Kidney epithelial cell (primary cell): Measurements from ENCODE around the gene B4GALT1. TPM values are rescaled to one million over a fixed set of nuclear protein-coding genes. Genes with fewer than 3 reads are reported as not detected.

Source experiments
- DNase-seq: peaks from one replicate; pipeline ENCODE4 v3.0.0-alpha.2; 2010; ENCODE audit warnings: low read depth
- H3K27me3 ChIP-seq: 2 replicates; pipeline ENCODE4 v1.6.0; 2011; ENCODE audit warnings: low read length; ENCODE audit not compliant: control insufficient read depth, insufficient read depth
- H3K36me3 ChIP-seq: 2 replicates; pipeline ENCODE4 v1.5.1; 2011; ENCODE audit warnings: low read length; ENCODE audit not compliant: control insufficient read depth, insufficient read depth
- H3K4me3 ChIP-seq: 2 replicates; pipeline ENCODE4 v1.5.1; 2011; ENCODE audit warnings: low read depth, mild to moderate bottlenecking, control low read depth, low read length
- total RNA-seq: library from RNA; depleted of rRNA; stranded (reverse); fragments of >200 nt; gene quantifications from 2 replicates; pipeline ENCODE4 v1.2.3, GENCODE V29; 2015
- TF ChIP-seq, protein P1 (sequence below): IDR thresholded peaks from 2 replicates; pipeline ENCODE4 v1.5.1; 2011; ENCODE audit warnings: mild to moderate bottlenecking, moderate library complexity, low read length, control low read depth, inconsistent platforms; ENCODE audit not compliant: insufficient read depth, poor library complexity, severe bottlenecking

B4GALT1 gene
- total RNA-seq, 1 donor from 2014 or later: 86.1 TPM

DNA sequence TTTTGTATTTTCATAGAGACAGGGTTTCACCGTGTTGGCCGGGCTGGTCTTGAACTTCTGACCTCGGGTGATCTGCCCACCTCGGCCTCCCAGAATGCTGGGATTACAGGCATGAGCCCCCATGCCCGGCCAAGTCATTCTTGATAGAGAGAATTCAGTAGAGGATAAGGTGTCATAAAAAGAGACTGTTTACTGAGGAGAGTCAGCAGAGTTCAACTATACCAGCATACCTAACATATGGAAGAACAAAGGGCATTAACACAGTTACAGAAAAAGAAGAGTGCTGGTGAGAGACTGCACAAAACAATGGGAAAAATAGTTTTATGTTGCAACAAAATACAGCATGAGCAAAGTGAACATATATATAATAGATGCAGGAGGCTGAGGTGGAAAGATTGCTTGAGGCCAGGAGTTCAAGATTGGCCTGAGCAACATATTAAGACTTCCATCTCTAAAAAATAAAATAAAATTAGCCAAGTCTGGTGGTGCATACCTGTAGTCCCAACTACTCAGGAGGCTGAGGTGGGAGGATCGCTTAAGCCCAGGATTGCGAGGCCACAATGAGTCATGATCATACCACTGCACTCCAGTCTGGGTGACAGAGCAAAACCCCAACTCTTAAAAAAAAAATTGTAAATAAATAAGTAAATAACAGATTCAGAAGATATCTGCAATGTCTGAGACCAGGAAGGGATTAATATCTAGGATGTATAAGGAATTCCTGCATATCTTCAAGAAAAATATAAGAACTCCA is 19.5 kb downstream of the B4GALT1 start:
- no peak overlapping the region for H3K4me3 ChIP-seq
- TF ChIP-seq, protein P1, sequence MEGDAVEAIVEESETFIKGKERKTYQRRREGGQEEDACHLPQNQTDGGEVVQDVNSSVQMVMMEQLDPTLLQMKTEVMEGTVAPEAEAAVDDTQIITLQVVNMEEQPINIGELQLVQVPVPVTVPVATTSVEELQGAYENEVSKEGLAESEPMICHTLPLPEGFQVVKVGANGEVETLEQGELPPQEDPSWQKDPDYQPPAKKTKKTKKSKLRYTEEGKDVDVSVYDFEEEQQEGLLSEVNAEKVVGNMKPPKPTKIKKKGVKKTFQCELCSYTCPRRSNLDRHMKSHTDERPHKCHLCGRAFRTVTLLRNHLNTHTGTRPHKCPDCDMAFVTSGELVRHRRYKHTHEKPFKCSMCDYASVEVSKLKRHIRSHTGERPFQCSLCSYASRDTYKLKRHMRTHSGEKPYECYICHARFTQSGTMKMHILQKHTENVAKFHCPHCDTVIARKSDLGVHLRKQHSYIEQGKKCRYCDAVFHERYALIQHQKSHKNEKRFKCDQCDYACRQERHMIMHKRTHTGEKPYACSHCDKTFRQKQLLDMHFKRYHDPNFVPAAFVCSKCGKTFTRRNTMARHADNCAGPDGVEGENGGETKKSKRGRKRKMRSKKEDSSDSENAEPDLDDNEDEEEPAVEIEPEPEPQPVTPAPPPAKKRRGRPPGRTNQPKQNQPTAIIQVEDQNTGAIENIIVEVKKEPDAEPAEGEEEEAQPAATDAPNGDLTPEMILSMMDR: no peak
- H3K27me3 ChIP-seq: no peaks in the 10 kb centered on the region
- DNase-seq: no peak
- H3K36me3 ChIP-seq: no peaks in the 10 kb centered on the region

GRCh38 chr9:33146298-33146697 is 20.8 kb downstream of the B4GALT1 start:
- TF ChIP-seq, protein P1: no peak
- Histone ChIP-seq H3K27me3 (no peaks in the 10 kb centered on the region), H3K4me3 (no peak overlapping the region), H3K36me3 (no peaks in the 10 kb centered on the region)
- DNase-seq: no peak

GRCh38 chr9:33144551-33144950 is 22.6 kb downstream of the B4GALT1 start:
- Histone ChIP-seq H3K36me3 (no peaks in the 10 kb centered on the region), H3K27me3 (no peaks in the 10 kb centered on the region), H3K4me3 (no peak overlapping the region)
- no peak for DNase-seq
- TF ChIP-seq, protein P1: no peak

GRCh38 chr9:33143241-33143661 is 23.9 kb downstream of the B4GALT1 start:
- Histone ChIP-seq H3K4me3 (no peak overlapping the region), H3K36me3 (no peaks in the 10 kb centered on the region), H3K27me3 (no peaks in the 10 kb centered on the region)
- peak; percentile 85 for DNase-seq
- TF ChIP-seq, protein P1: no peak

GRCh38 chr9:33142535-33142934 is 24.6 kb downstream of the B4GALT1 start:
- TF ChIP-seq, protein P1: no peak
- Histone ChIP-seq H3K36me3 (no peaks in the 10 kb centered on the region), H3K27me3 (no peaks in the 10 kb centered on the region)

More at GRCh38 chr9:33142535-33142934, 24.6 kb downstream of the B4GALT1 start:
- H3K4me3 ChIP-seq: no peak overlapping the region
- no peak for DNase-seq
